SK-N-SH treated with all-trans-retinoic acid at 6 μM for 48 hours (cell line): ENCODE data around the gene RGS6.

Experiments
- ARNTL ChIP-seq: fragments of 450-650 bp; formaldehyde crosslinking; IDR thresholded peaks from 2 replicates; pipeline ENCODE4 v1.5.0; 2020; ENCODE audit warnings: low read depth, mild to moderate bottlenecking, moderate library complexity, borderline replicate concordance
- CREB5 ChIP-seq: fragments of 250-450 bp; sonication (Bioruptor Pico); IDR thresholded peaks from 2 replicates; pipeline ENCODE4 v1.5.1; 2020; ENCODE audit warnings: low read depth, mild to moderate bottlenecking, moderate library complexity
- CSDC2 ChIP-seq: fragments of 250-450 bp; sonication (Bioruptor Pico); IDR thresholded peaks from 2 replicates; pipeline ENCODE4 v1.5.0; 2020; ENCODE audit warnings: mild to moderate bottlenecking, moderate library complexity
- CSRNP3 ChIP-seq: fragments of 250-450 bp; sonication (Bioruptor Pico); IDR thresholded peaks from 2 replicates; pipeline ENCODE4 v1.5.1; 2021; ENCODE audit warnings: mild to moderate bottlenecking, moderate library complexity
- PATZ1 ChIP-seq: fragments of 250-450 bp; sonication (Bioruptor Pico); IDR thresholded peaks from 2 replicates; pipeline ENCODE4 v1.8.0; 2020; ENCODE audit warnings: mild to moderate bottlenecking, moderate library complexity, borderline replicate concordance
- ZFP3 ChIP-seq: fragments of 250-450 bp; sonication (Bioruptor Pico); IDR thresholded peaks from 2 replicates; pipeline ENCODE4 v1.5.0; 2020; ENCODE audit warnings: mild to moderate bottlenecking, moderate library complexity
- ZNF8 ChIP-seq: fragments of 450-650 bp; formaldehyde crosslinking; IDR thresholded peaks from 2 replicates; pipeline ENCODE4 v1.5.0; 2020; ENCODE audit warnings: mild to moderate bottlenecking, moderate library complexity

- TF ChIP-seq CREB5 (CRISPR knock-in tag), result no peak
- no peak for TF ChIP-seq ARNTL (CRISPR knock-in tag)
- no peak for TF ChIP-seq CSRNP3 (CRISPR knock-in tag)
- no peak for TF ChIP-seq PATZ1
- no peak for TF ChIP-seq ZNF8 (CRISPR knock-in tag)
- no peak for TF ChIP-seq CSDC2
- no peak for TF ChIP-seq ZFP3 (CRISPR knock-in tag)
These were observed 581.9 kb downstream of the RGS6 start for GRCh38 chr14:72513965-72514659.
